CD4-positive, alpha-beta T cell treated with Interferon gamma for 1 hour (primary cell): ENCODE measurements around the gene RHOF.
"Not testable (repeated sequence)": the region's sequence is repeated elsewhere in the genome, so short reads cannot be mapped to it uniquely, and the experiment has no call there.

ENCODE experiments used
- DNase-seq: peaks from one replicate; pipeline ENCODE4 v3.0.0-alpha.2; 2020

Gene RHOF

DNA sequence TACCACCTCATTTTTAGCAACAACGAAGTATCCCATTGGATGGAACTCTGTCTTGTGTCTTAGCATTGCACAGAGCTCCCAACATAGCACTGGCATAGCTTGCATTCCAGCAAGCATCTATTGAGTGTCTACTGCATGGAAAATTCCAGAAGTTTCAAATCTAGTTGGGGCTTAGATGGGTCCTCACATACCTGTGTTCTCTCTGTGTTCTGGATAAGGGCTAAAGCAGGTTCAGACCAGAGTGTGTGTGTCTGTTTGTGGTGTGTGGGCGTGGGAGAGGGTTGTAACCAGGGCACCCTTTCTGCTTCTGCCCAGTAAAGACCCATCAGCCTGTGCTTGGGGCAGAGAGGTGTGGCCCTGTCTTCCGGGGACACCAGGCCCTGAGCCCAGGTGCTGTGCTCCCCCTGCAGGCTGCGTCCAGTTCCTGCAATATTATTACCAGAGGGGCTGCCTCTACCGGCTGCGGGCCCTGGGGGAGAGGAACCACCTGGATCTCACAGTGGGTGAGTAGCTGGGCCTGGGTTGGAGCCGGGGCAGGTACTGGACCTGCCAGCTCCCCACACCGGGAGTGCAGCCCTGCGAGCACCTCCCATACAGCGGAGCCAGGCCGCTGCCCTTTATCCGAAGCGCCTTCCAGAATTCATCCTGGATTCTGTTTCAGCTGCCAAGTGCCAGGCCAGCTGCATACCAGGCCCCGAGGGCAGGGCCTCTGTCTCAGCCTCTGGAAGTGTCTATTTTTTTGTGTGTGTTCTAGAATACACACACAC, 20.3 kb downstream of the RHOF start:
- DNase-seq = peak; percentile 83

DNA sequence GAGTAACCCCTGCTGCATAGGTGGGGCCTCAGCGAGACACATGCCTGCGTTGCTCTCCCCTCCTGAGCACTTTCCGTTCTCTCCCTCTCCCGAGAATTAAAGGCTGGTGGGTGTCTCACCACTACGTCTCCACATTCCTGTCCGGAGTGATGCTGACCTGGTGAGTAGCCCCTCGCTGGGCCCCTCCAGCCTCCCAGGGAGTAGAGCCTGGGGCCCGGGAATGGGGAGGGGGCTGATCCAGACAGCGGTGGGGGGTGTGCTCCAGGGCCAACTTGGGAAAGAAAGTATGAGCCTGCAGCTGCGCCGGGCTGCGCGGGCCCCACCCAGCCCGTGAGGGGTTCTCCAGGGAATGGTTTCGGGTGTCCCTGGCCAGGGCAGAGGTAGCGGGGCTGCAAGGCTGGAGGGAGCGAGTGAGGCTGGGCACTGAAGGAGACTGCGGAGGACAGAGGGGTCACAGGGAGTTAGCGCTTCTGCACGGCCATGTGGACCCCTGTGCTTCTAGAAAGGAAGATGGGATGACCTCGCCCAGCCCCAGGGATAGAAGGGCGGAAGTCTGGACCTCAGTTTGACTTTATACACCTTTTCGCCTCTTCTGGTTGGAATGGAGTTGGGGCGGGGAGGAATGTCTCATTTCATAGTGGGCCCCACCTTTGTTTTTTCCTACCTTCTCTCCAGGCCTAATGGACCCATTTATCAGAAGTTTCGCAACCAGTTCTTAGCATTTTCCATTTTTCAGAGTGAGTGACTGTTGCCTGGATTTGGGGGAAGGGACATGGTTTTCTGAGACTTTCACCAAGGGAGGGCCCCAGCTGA, 22.5 kb downstream of the RHOF start:
- no peak for DNase-seq

DNA sequence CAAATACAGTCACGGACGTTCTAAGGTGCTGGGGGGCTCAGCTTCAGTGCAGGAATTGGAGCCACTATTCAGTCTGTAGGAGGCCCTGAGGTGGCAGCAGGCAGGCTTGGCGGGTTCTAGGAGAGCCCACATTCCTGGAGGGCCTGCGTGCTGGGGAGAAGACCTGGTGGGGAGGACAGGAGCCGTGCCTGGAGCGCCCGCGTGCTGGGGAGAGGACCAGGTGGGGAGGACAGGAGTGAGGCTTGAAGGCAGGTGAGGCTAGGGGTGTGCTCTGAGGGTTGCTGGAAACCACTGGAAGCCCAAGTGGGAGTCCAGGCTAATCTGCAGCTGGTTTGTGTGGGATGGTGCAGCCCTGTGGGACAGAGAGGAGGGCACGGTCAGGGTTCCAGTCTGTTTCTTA, 23.1 kb downstream of the RHOF start:
- DNase-seq = no peak

DNA sequence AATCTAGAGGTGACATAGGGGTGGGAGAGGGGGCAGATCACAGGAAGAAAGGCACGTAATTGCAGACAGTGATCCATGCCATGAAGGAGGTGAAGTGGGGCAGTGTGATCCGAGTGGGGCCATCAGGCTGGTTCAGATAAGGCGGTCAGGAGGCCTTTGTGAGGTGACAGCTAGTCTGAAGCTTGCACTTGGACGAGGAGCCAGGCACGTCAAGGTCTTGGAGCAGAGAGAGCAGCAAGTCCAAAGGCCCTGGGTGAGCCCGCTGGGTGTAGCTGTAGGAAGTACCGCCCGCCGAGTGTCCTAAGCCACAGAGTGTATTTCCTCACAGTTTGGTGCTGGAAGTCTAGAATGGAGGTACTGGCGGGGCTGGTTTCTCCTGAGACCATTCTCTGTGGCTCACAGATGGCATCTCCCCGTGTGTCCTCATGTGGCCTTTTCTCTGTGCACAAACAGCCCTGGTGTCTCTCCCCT, 23.6 kb downstream of the RHOF start:
- DNase-seq = no peak

DNA sequence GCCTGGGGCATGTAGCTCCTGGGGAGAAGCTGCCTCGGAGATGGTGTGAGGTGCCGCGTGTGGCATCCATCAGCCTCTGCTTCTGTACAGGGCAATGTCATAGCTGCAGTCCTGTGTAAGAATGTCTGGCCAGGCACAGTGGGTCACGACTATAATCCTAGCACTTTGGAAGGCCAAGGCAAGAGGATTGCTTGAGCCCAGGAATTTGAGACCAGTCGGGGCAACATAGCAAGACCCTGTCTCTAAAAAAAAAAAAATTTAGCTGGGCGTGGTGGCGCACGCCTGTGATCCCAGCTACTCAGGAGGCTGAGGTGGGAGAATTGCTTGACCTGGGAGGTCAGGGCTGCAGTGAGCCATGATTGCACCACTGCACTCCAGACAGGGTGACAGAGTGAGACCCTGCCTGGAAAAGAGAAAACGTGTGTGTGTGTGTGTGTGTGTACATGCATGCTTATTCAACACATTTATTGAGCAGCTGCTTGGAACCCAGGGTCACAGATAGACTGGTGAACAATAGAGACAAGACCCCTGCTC, 24.1 kb downstream of the RHOF start:
- DNase-seq = no peak

DNA sequence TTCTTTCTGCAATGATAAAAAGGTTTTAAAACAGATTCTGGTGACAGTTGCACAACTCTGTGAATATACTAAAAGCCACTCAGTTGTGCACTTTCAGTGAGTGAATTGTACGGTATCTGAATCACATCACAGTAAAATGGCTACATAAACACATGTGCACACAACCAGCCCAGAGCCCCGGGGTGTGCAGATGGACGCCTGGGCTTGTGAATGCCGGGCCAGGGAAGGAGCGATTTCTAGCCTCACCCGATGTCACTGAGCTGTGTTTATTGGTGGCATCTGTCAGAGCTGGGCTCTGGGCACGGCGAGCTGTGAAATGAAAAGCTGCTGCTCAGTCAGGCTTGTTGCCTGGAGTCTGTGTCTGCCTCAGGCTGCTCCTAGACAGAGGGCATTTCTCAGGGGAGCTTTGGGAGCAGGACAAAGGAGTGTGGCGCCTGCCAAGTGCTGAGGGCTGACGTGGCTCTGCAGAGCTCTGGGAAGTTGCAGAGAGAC, 25.9 kb downstream of the RHOF start:
- no peak for DNase-seq

DNA sequence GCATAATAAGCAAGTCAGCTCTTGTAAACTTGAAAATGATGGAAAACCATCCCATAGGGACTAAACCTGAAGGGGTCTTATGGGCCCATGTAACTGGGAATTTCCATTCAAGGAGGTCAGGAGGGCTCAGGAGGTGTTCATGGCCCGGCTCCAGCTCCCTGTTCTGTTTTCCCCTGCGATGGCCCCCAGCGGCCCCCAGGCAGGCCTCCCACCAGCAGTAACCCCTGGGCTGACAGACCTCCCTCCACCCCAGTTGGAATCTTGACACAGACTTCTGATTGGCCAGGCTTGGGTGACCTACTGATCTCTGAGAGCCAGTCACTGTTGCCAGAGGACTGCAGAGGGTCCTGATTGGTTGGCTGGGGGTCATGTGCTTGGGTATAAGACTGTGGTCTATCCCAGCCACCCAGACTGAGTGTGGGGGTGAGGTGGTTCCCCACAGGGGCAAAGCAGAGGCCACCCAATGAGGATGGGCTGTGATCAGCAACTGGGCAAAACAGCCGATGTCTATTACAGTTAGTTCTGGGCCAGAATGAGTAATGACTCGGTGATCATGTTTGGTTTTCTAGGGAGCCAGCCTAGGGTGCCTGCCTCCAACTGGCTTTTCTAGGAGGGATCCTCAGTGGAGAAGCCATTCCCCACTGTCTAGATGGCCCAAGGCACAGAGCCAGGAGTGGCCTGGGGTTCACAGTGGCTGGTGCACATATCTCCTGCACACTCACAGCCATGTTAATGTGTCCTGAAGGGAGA, 27.0 kb downstream of the RHOF start:
- no peak for DNase-seq

DNA sequence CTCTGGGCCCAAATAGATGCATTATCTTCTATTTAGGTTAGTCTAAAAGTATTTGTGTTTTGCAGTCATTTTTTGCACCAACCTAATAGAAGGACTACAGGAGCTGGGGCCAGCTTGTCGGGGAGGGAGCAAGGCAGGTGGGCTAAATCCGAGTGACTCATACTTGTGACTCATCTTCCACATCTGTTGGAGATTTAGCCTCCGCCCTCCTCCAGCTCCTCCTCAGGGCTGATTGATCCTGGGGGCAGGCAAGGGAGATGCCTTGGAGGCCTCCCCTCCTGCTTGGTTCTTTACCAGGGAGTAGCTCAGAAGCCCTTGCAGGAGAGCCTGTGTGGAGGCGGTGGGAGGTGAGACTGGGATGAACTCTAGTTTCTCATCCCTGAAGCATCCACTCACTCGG, 27.9 kb downstream of the RHOF start:
- DNase-seq = no peak

DNA sequence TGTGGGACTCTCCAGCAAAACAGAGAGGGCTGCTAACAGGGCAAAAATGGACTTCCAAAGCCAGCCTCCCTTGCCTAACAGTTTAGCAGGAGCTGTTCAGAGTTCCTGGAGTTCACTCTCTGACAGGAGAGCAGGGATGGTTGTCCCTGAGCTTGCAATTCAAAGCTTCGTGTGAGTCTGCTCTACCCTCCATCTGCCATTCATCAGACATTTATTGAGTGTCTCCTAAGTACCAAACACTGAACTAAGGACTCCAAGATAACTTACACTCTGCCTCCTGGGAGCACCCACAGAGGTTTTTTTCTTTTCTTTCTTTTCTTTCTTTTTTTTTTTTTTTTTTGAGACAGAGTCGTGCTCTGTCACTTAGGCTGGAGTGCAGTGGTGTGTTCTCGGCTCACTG, 28.7 kb downstream of the RHOF start:
- DNase-seq = no peak

DNA sequence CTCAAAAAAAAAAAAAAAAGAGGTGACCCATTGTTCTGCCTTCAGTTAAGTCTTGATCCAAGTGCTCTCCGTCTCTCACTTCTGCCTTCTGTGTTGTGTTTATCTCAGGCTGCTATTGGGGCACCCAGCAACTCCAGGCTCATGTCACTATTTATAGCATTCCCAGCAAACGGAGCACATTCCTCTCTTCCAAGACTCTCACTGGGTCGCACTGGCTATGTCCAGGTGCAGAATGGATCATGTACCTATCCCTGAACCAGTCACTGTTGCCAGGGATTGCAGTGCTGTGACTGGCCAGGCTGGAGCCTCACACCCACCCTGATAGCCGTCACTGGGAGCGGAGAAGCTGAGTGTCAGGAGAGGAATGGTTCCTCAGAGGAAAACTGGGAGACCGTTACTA, 31.2 kb downstream of the RHOF start:
- no peak for DNase-seq

DNA sequence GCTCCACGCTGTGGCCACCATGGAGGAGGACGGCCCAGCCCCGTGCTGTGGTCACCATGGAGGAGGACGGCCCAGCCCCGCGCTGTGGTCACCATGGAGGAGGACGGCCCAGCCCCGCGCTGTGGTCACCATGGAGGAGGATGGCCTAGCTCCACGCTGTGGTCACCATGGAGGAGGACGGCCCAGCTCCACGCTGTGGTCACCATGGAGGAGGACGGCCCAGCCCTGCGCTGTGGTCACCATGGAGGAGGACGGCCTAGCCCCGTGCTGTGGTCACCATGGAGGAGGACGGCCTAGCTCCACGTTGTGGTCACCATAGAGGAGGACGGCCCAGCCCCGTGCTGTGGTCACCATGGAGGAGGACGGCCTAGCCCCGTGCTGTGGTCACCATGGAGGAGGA, 35.0 kb downstream of the RHOF start:
- DNase-seq = not testable (repeated sequence)

DNA sequence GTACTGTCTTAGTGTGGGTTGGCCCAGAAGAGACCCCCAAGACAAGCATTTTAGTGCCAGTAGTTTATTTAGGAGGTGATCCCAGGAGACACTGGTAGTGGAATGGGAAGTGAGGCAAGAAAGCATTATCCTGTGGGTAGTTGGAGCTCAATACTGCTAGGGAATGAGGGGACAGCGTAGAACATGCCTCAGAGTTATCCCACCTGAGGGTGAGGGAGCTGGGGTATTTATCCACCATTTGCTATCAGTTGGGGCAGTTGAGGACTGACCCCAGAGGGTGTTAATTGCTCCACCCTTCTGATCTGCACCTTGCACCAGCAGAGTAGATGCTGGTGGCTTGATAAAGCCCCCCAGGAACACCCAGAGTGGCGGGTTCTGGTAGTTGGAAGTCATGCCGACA, 37.9 kb downstream of the RHOF start:
- no peak for DNase-seq

DNA sequence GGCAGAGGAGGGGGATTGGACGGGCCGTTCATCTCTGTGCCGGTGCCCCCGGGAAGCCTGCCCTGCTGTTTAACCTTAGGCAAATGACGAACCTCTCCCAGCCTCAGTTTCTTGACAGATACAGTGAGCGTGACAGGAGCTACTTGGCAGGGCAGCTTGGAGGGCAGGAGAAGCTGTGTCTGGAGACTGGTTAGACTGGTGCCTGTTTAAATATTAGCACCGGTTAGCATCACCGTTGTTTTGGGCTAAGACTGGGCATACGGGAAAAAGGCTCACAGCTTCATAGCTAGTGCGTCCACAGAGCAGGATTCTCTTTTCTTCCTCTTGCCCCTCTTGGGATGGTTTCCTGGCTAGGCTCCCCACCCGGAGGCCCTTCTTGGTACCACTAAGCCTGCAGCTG, 38.7 kb downstream of the RHOF start:
- DNase-seq = no peak

DNA sequence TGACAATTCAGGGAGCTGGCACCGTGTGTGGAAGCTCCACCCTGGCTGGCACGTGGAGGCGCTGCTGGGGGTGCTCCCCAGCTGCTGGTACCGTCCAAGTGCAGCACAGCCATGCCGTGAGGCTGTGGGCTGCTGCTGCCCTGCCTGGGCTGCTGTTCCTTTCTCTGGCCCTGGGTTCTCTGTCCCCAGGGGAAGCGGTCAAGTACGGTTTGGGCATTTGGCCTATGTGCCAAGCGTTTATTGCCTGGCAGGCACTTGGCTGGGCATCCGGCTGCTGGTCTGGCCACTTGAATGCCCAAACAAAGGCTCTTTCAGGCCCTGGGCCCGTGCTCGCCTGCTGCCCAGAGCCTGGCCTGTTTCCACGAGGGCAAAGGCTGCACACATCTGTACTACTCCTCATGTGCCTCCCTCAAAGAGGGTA, 39.6 kb downstream of the RHOF start:
- DNase-seq = no peak

DNA sequence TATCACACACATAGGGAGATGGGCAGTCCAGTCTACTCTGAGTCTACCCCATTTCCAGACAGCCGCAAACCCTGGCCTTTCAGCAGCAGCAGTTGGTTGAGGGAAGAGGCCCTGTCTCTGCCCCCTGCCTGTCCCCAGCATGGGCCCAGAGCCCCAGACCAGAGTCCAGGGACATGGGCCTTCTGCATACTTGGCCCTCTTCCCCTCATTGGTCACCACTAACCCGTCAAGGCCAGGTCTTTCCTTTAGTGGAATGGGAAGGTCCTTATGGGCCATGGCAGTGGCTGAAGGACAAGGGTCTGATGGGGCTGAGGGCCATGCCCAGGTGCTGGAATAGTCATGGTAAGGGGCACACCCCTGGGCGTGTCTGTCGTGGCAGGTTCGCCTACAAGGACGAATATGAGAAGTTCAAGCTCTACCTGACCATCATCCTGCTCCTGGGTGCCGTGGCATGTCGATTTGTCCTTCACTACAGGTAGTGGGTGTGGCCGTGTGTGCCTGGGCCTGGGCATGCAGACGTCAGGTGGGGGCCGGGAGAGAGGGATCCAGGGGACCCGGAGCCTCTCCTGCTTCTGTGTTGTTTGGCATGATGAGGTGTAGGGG, 41.6 kb downstream of the RHOF start:
- DNase-seq = no peak

DNA sequence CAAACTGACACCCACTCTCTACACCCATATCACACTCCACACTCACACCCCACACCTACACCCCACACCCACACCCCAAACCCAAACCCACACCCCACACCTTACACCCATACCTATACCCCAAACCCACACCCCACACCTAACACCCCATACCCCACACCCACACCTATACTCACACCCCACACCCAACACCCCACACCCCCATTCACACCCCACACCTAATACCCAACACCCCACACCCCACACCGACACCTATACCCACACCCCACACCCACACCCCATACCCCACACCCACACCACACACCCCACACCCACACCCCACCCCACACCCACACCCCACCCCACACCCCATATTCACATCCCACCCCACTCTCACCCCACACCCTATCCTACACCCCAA, 42.5 kb downstream of the RHOF start:
- DNase-seq = no peak

DNA sequence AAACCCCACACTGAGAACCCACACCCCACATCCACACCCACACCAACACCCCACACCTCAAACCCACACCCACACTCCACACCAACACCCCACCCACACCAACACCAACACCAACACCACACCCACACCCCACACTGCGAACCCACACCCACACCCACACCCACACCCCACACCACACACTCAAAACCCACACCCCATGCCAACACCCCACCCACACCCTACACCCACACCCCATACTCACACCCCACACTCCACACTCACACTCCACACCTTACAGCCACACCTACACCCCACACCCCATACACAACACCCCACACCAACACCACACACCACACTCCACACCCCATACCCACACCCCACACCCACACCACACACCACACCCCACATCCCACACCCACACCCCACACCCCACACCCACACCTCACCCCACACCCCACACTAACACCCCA, 43.0 kb downstream of the RHOF start:
- peak; percentile 38 for DNase-seq

DNA sequence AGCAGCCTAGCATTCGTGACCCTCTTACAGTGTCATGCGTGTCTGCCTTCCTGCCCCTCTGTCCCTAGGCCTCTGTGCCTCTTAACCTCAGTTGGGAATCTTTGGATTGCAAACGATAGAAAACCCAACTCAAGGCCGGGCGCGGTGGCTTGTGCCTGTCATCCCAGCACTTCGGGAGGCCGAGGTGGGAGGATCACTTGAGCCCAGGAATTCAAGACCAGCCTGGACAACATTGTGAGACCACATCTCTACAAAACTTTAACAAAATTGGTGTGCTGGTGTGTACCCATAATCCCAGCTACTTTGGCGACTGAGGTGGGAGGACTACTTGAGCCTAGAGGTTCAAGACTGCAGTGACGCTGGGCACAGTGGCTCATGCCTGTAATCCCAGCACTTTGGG, 44.2 kb downstream of the RHOF start:
- no peak for DNase-seq

DNA sequence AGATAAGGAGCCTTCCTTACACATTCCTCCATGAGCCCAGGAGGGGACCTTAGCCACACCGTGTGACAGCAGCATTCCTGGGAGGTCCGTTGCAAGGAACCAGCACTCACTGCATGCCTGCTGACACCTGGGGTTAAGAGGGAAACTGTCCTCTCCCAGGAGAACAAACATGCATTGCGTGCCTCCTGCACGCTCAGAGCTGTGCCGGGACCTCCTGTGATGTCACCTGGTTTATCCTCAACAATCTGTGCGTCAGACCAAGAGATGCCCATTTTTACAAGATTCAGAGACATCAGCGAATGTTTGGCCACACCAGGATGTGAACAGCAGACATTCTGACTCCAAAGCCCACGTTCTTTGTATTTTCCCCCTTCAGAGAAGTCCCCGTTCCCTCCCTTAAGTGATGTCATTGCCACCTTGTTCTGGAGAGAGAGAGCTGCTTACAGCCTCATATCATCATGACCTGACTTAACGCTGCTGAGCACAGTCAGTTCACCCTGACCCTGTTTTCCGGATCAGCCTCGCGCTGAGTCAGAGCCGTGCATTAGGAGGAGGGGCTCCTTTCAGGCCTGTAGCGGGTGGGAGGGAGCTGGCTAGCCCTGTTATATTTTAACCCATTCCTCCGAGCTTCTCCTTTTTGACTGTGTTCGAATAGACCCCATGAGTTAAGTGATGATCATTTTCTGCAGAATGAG, 44.8 kb downstream of the RHOF start:
- no peak for DNase-seq

DNA sequence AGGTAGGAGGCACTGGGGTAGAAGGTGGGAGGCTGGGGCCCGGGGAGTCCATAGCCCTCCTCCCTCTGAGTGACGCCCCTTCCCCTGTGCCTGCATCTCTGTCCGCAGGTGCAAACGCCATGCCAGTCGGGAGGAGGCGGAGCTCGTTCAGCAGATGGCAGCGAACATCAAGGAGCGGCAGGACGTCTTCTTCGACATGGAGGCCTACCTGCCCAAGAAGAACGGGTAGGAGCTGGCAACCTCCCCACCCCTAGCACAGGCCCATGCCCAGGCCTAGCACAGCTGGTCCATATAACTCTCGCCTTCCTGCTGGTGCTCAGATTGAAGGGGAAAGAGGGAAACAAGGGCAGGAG, 45.3 kb downstream of the RHOF start:
- no peak for DNase-seq

DNA sequence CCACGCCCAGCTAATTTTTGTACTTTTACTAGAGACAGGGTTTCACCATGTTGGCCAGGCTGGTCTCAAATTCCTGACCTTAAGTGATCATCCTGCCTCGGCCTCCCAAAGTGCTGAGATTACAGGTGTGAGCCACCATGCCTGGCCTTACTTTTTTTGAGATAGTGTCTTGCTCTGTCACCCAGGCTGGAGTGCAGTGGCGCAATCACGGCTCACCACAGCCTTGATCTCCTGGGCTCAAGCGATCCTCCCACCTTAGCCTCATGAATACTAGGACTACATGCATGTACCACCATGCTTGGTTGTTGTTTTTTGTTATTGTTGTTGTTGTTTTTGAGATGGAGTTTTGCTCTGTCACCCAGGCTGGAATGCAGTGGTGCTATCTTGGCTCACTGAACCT, 47.9 kb downstream of the RHOF start:
- DNase-seq = not testable (repeated sequence)

DNA sequence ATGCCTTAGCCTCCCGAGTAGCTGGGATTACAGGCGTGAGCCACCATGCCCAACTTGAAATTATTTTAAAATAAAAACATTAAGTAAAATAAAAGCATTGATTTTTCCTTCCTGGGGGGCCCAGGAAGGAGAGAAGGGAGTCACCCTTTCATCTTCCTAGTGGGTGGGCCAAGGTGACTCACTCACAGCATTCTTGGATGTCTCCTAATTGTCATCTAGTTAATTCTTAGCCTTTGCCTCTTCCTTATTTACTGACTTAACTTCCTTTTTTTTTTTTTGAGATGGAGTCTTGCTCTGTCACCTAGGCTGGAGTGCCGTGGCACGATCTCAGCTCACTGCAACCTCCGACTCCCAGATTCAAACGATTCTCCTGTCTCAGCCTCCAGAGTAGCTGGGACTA, 51.7 kb downstream of the RHOF start:
- no peak for DNase-seq
